Measurements from ENCODE around the gene GLTPD2. TPM values are rescaled to one million over a fixed set of nuclear protein-coding genes. Genes with fewer than 3 reads are reported as not detected.
A peak's percentile ranks its signal among the peaks of the same experiment; 100 is the strongest.

The GLTPD2 gene
- total and polyA plus RNA-seq, 9 donors = 0.41 to 2.2 (median 0.84) TPM; not detected in 1

GRCh38 chr17:4806777-4807604 is 18.2 kb downstream of the GLTPD2 start, which contains the start of gene PLD2:
PLD2 (plus strand) TSS chr17:4807152; CDS start chr17:4807773, 621 bp downstream.
- Histone ChIP-seq H3K9me3 (replicated peaks; ENCODE audit: control insufficient read depth, low read depth, low read length) (no peaks in the 10 kb centered on the region), H3K27me3 (ENCODE audit: control insufficient read depth, insufficient read depth, low read length) (no peaks in the 10 kb centered on the region), H3K36me3 (ENCODE audit: control insufficient read depth, insufficient read depth, low read length) (peaks cover 26% of the 10 kb centered on the region), H3K4me3 (ENCODE audit: low read length) (peak within 1 kb of the TSS; percentile 64), H3K4me1 (ENCODE audit: control insufficient read depth, insufficient read depth, low read length) (peaks cover 14% of the 10 kb centered on the region), H3K27ac (ENCODE audit: low read length) (peak within 1 kb of the TSS; percentile 24)
- peak; percentile 95 for DNase-seq
- WGBS (ENCODE audit: insufficient coverage) = under 1% methylated on average over 81 of the region's 106 CpGs

- H3K27ac ChIP-seq (ENCODE audit: low read length) = peak overlapping the region; percentile 24
- H3K4me3 ChIP-seq (ENCODE audit: low read length) = peak overlapping the region; percentile 64
- H3K9me3 ChIP-seq (replicated peaks; ENCODE audit: control insufficient read depth, low read depth, low read length) = no peaks in the 10 kb centered on the region
- H3K27me3 ChIP-seq (ENCODE audit: control insufficient read depth, insufficient read depth, low read length) = no peaks in the 10 kb centered on the region
- 28% methylated on average over 14 of the region's 32 CpGs for WGBS (ENCODE audit: insufficient coverage)
- H3K36me3 ChIP-seq (ENCODE audit: control insufficient read depth, insufficient read depth, low read length) = peaks cover 26% of the 10 kb centered on the region
- DNase-seq = peak; percentile 44
- peaks cover 14% of the 10 kb centered on the region for H3K4me1 ChIP-seq (ENCODE audit: control insufficient read depth, insufficient read depth, low read length)
Observed at GRCh38 chr17:4807605-4808377, 19.0 kb downstream of the GLTPD2 start.

- Histone ChIP-seq H3K4me1 (ENCODE audit: control insufficient read depth, insufficient read depth, low read length) (peaks cover 14% of the 10 kb centered on the region), H3K4me3 (ENCODE audit: low read length) (no peak overlapping the region), H3K9me3 (replicated peaks; ENCODE audit: control insufficient read depth, low read depth, low read length) (no peaks in the 10 kb centered on the region), H3K27me3 (ENCODE audit: control insufficient read depth, insufficient read depth, low read length) (no peaks in the 10 kb centered on the region), H3K36me3 (ENCODE audit: control insufficient read depth, insufficient read depth, low read length) (peaks cover 26% of the 10 kb centered on the region), H3K27ac (ENCODE audit: low read length) (no peak overlapping the region)
- 63% methylated on average over 5 of the region's 6 CpGs for WGBS (ENCODE audit: insufficient coverage)
- DNase-seq = peak; percentile 69
Observed at GRCh38 chr17:4808378-4808767, 19.6 kb downstream of the GLTPD2 start.

GRCh38 chr17:4810696-4811290 is 22.0 kb downstream of the GLTPD2 start:
- Histone ChIP-seq H3K27ac (ENCODE audit: low read length) (no peak overlapping the region), H3K4me3 (ENCODE audit: low read length) (no peak overlapping the region), H3K9me3 (replicated peaks; ENCODE audit: control insufficient read depth, low read depth, low read length) (no peaks in the 10 kb centered on the region), H3K27me3 (ENCODE audit: control insufficient read depth, insufficient read depth, low read length) (no peaks in the 10 kb centered on the region), H3K36me3 (ENCODE audit: control insufficient read depth, insufficient read depth, low read length) (peaks cover 40% of the 10 kb centered on the region), H3K4me1 (ENCODE audit: control insufficient read depth, insufficient read depth, low read length) (peaks cover 14% of the 10 kb centered on the region)
- 61% methylated on average over 13 of the region's 13 CpGs for WGBS (ENCODE audit: insufficient coverage)
- peak; percentile 25 for DNase-seq

- Histone ChIP-seq H3K27me3 (ENCODE audit: control insufficient read depth, insufficient read depth, low read length) (no peaks in the 10 kb centered on the region), H3K9me3 (replicated peaks; ENCODE audit: control insufficient read depth, low read depth, low read length) (no peaks in the 10 kb centered on the region), H3K36me3 (ENCODE audit: control insufficient read depth, insufficient read depth, low read length) (peaks cover 43% of the 10 kb centered on the region), H3K27ac (ENCODE audit: low read length) (no peak overlapping the region), H3K4me1 (ENCODE audit: control insufficient read depth, insufficient read depth, low read length) (peaks cover 14% of the 10 kb centered on the region), H3K4me3 (ENCODE audit: low read length) (no peak overlapping the region)
- DNase-seq = no peak
- 96% methylated on average over 4 of the region's 12 CpGs for WGBS (ENCODE audit: insufficient coverage)
Observed at GRCh38 chr17:4811471-4811870, 22.7 kb downstream of the GLTPD2 start.

- Histone ChIP-seq H3K4me3 (ENCODE audit: low read length) (no peak overlapping the region), H3K9me3 (replicated peaks; ENCODE audit: control insufficient read depth, low read depth, low read length) (no peaks in the 10 kb centered on the region), H3K36me3 (ENCODE audit: control insufficient read depth, insufficient read depth, low read length) (peaks cover 53% of the 10 kb centered on the region), H3K27me3 (ENCODE audit: control insufficient read depth, insufficient read depth, low read length) (no peaks in the 10 kb centered on the region), H3K27ac (ENCODE audit: low read length) (no peak overlapping the region), H3K4me1 (ENCODE audit: control insufficient read depth, insufficient read depth, low read length) (peaks cover 12% of the 10 kb centered on the region)
- WGBS (ENCODE audit: insufficient coverage) = 88% methylated on average over 3 of the region's 7 CpGs
- DNase-seq = no peak
Observed at GRCh38 chr17:4812690-4813089, 23.9 kb downstream of the GLTPD2 start.

GRCh38 chr17:4815043-4815675 is 26.4 kb downstream of the GLTPD2 start:
- Histone ChIP-seq H3K36me3 (ENCODE audit: control insufficient read depth, insufficient read depth, low read length) (peaks cover 54% of the 10 kb centered on the region), H3K4me3 (ENCODE audit: low read length) (no peak overlapping the region), H3K4me1 (ENCODE audit: control insufficient read depth, insufficient read depth, low read length) (peaks cover 3% of the 10 kb centered on the region), H3K9me3 (replicated peaks; ENCODE audit: control insufficient read depth, low read depth, low read length) (no peaks in the 10 kb centered on the region), H3K27me3 (ENCODE audit: control insufficient read depth, insufficient read depth, low read length) (no peaks in the 10 kb centered on the region), H3K27ac (ENCODE audit: low read length) (no peak overlapping the region)
- DNase-seq = no peak
- 91% methylated on average over 5 of the region's 7 CpGs for WGBS (ENCODE audit: insufficient coverage)

- H3K36me3 ChIP-seq (ENCODE audit: control insufficient read depth, insufficient read depth, low read length) = peaks cover 48% of the 10 kb centered on the region
- 95% methylated on average over 8 of the region's 13 CpGs for WGBS (ENCODE audit: insufficient coverage)
- H3K27ac ChIP-seq (ENCODE audit: low read length) = no peak overlapping the region
- H3K9me3 ChIP-seq (replicated peaks; ENCODE audit: control insufficient read depth, low read depth, low read length) = no peaks in the 10 kb centered on the region
- no peaks in the 10 kb centered on the region for H3K27me3 ChIP-seq (ENCODE audit: control insufficient read depth, insufficient read depth, low read length)
- no peaks in the 10 kb centered on the region for H3K4me1 ChIP-seq (ENCODE audit: control insufficient read depth, insufficient read depth, low read length)
- no peak overlapping the region for H3K4me3 ChIP-seq (ENCODE audit: low read length)
- no peak for DNase-seq
Observed at GRCh38 chr17:4816826-4817225, 28.1 kb downstream of the GLTPD2 start.

- Histone ChIP-seq H3K36me3 (ENCODE audit: control insufficient read depth, insufficient read depth, low read length) (peaks cover 59% of the 10 kb centered on the region), H3K27me3 (ENCODE audit: control insufficient read depth, insufficient read depth, low read length) (no peaks in the 10 kb centered on the region), H3K27ac (ENCODE audit: low read length) (no peak overlapping the region), H3K4me3 (ENCODE audit: low read length) (no peak overlapping the region), H3K4me1 (ENCODE audit: control insufficient read depth, insufficient read depth, low read length) (no peaks in the 10 kb centered on the region), H3K9me3 (replicated peaks; ENCODE audit: control insufficient read depth, low read depth, low read length) (no peaks in the 10 kb centered on the region)
- no peak for DNase-seq
- 80% methylated on average over 8 of the region's 12 CpGs for WGBS (ENCODE audit: insufficient coverage)
Observed at GRCh38 chr17:4818276-4818675, 29.5 kb downstream of the GLTPD2 start.

Data from muscle of leg (tissue), 11 donors.